Thymus (tissue), 14 donors: Measurements from ENCODE around the gene PRDM16. TPM values are rescaled to one million over a fixed set of nuclear protein-coding genes. Genes with fewer than 3 reads are reported as not detected.

ENCODE experiments used
- DNase-seq, 9 donors: peaks; one replicate each; pipeline ENCODE4 v3.0.0-alpha.2; 2013; ENCODE audit warnings: low spot score in 9 of 9, low read depth in 6 of 9, missing footprints in 1 of 9
- H3K27ac ChIP-seq, 2 donors: one replicate each; pipeline ENCODE4 v1.5.1; 2013; ENCODE audit warnings: control low read depth in 1 of 2, low read depth in 1 of 2, low read length in 1 of 2, mild to moderate bottlenecking in 1 of 2, moderate library complexity in 1 of 2
- H3K27me3 ChIP-seq, 2 donors: one replicate each; pipeline ENCODE4 v1.5.1; 2013; ENCODE audit warnings: low read length in 1 of 2; ENCODE audit not compliant: control insufficient read depth in 2 of 2, insufficient read depth in 1 of 2
- H3K36me3 ChIP-seq, 2 donors: one replicate each; pipeline ENCODE4 v1.5.1; 2013; ENCODE audit warnings: low read length in 1 of 2, mild to moderate bottlenecking in 1 of 2, moderate library complexity in 1 of 2; ENCODE audit not compliant: control insufficient read depth in 2 of 2, insufficient read depth in 2 of 2
- H3K4me1 ChIP-seq, 2 donors: one replicate each; pipeline ENCODE4 v1.5.1; 2013; ENCODE audit warnings: low read length in 2 of 2; ENCODE audit not compliant: control insufficient read depth in 2 of 2, insufficient read depth in 2 of 2
- H3K4me3 ChIP-seq, 2 donors: one replicate each; pipeline ENCODE4 v1.5.1; 2013; ENCODE audit warnings: low read length in 2 of 2, control low read depth in 1 of 2, mild to moderate bottlenecking in 1 of 2
- H3K9me3 ChIP-seq, 2 donors: one replicate each; pipeline ENCODE4 v1.5.1; 2013; ENCODE audit warnings: low read length in 1 of 2, mild to moderate bottlenecking in 1 of 2; ENCODE audit not compliant: control insufficient read depth in 2 of 2, insufficient read depth in 1 of 2
- WGBS: extraction: QIAGEN DNeasy Blood & Tissue Kit; methylation state at CpG from one replicate; pipeline ENCODE4 v1.1.7; 2013; 5-methylcytosine and 5-hydroxymethylcytosine counted together
- long read RNA-seq, 10 donors: transcript quantifications; one replicate each; lab custom pipeline, GENCODE V29; 2026
- polyA plus RNA-seq: library from polyadenylated mRNA; stranded (reverse); fragments of 200-250 nt; gene quantifications from one replicate; pipeline ENCODE4 v1.2.3, GENCODE V29; 2013
- total RNA-seq: library from RNA; stranded (reverse); fragments of 120-200 nt; gene quantifications from one replicate; pipeline ENCODE4 v1.2.4, GENCODE V29; 2013
- donor health status: healthy.

The PRDM16 gene
- total RNA-seq (0.09 TPM), polyA plus RNA-seq (0.55 TPM)
- long read RNA-seq, donor 1 = 0 reads
- long read RNA-seq, donor 2 = 0 reads
- long read RNA-seq, donor 3 = 0 reads
- long read RNA-seq, donor 4 = 0 reads
- long read RNA-seq, donor 5, partial matches to known transcripts = 0 of 1 reads
- long read RNA-seq, donor 5, other reads (novel, unspliced or antisense) = 0 of 1 reads
- long read RNA-seq, donor 6 = 0 reads
- long read RNA-seq, donor 7 = 0 reads
- long read RNA-seq, donor 8 = 0 reads
- long read RNA-seq, donor 9 = 0 reads
- long read RNA-seq, donor 10 = 0 reads

GRCh38 chr1:3068564-3069431, at the start of gene PRDM16:
PRDM16 (plus strand) TSS chr1:3069203; CDS start chr1:3069260, 57 bp downstream.
- H3K4me1 ChIP-seq = peaks cover 0 to 2% of the 10 kb centered on the region in 2 donors
- DNase-seq = peak in 2 of 9 donors; percentile 9 to 43
- H3K36me3 ChIP-seq = no peaks in the 10 kb centered on the region
- WGBS = 1% methylated on average over 106 of the region's 106 CpGs
- peaks cover 80 to 93% of the 10 kb centered on the region in 2 donors for H3K27me3 ChIP-seq
- H3K27ac ChIP-seq = no peak within 1 kb of the TSS
- H3K4me3 ChIP-seq = peak within 1 kb of the TSS in 1 of 2 donors; percentile 47
- peaks cover 0 to 2% of the 10 kb centered on the region in 2 donors for H3K9me3 ChIP-seq

DNA sequence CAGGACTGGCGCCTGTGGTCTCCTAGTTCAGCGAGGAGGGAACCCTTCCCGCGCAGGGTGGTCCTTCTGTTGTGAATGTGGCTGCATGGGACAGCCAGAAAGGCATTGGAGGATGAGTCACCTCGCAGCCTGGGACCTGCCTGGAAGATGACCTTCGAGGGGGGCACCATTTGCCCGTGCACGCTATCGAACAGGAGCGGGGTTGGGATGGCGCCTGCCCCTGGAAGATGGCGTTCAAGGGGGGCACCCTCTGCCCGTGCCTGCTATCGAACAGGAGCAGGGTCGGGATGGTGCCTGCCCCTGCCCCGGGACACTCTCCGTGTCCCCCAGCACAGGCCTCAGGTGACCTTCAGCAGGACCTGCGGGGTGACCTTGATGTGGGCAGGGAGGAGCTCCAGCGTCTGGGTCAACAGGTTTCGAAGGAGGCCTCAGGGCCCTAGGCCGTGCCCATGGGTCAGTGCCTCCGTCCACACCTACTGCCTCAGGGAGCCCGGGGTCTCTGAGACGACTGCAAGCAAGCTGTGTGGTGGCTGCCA, 49.4 kb upstream of the PRDM16 start:
- H3K27me3 ChIP-seq = peaks cover 0 to 38% of the 10 kb centered on the region in 2 donors
- no peak for DNase-seq

DNA sequence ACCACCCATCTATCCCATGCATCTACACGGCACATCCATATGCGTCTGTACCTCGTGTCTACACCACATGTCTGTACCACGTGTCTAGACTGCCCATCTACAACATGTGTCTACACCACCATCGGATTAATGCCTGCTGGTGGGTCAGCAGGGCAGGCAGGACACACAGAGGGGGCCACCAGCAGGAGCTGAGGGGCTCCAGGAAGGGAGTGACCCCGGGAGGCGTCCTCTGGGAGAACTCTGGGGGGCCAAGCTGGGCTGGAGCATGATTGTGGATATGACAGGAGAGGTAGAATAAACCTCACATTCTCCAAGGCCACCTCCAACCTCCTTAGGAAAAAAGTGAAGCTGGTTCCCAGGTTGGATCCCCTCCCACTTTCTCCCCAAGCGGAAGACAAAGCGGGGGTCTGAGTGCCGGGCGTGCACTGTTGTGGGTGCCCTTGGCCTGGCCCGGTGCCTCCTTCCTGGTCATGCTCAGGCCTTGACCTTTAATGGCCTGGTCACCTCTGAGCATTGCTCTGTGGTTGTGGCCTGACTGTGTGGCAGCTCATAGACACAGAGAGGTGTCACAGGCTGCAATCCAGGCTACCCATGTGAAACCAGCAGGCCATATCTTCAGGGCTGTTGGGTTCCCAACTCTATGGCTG, 48.6 kb upstream of the PRDM16 start:
- no peak for DNase-seq
- WGBS = 96% methylated on average over 12 of the region's 12 CpGs
- H3K27me3 ChIP-seq = peaks cover 0 to 34% of the 10 kb centered on the region in 2 donors

More for the DNA sequence above, 49.4 kb upstream of the PRDM16 start:
- H3K4me3 ChIP-seq = no peak overlapping the region
- H3K4me1 ChIP-seq = no peaks in the 10 kb centered on the region
- 96% methylated on average over 24 of the region's 24 CpGs for WGBS
- H3K27ac ChIP-seq = no peak overlapping the region
- no peaks in the 10 kb centered on the region for H3K36me3 ChIP-seq
- H3K9me3 ChIP-seq = no peaks in the 10 kb centered on the region

GRCh38 chr1:3021233-3021671, 47.8 kb upstream of the PRDM16 start, which contains the start of gene ACTRT2:
ACTRT2 (plus strand) TSS chr1:3021467; CDS start chr1:3021687, 220 bp downstream.
- H3K27ac ChIP-seq = no peak within 1 kb of the TSS
- no peaks in the 10 kb centered on the region for H3K36me3 ChIP-seq
- no peaks in the 10 kb centered on the region for H3K9me3 ChIP-seq
- H3K4me1 ChIP-seq = no peaks in the 10 kb centered on the region
- DNase-seq = no peak
- WGBS = 75% methylated on average over 8 of the region's 8 CpGs
- H3K27me3 ChIP-seq = peaks cover 0 to 26% of the 10 kb centered on the region in 2 donors
- no peak within 1 kb of the TSS for H3K4me3 ChIP-seq

More for the DNA sequence above, 48.6 kb upstream of the PRDM16 start:
- Histone ChIP-seq H3K4me3 (no peak overlapping the region), H3K36me3 (no peaks in the 10 kb centered on the region), H3K4me1 (no peaks in the 10 kb centered on the region), H3K9me3 (no peaks in the 10 kb centered on the region), H3K27ac (no peak overlapping the region)

DNA sequence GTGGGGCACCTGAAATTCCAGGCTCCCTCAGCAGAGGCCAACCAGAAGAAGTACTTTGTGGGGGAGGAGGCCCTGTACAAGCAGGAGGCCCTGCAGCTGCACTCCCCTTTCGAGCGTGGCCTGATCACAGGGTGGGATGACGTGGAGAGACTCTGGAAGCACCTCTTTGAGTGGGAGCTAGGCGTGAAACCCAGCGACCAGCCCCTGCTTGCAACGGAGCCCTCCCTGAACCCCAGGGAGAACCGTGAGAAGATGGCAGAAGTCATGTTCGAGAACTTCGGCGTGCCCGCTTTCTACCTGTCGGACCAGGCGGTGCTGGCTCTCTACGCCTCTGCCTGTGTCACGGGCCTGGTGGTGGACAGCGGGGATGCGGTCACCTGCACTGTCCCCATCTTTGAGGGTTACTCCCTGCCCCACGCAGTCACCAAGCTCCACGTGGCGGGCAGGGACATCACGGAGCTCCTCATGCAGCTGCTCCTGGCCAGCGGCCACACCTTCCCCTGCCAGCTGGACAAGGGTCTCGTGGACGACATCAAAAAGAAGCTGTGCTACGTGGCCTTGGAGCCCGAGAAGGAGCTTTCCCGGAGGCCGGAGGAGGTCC, 47.1 kb upstream of the PRDM16 start:
- no peaks in the 10 kb centered on the region for H3K4me1 ChIP-seq
- no peak overlapping the region for H3K4me3 ChIP-seq
- no peak overlapping the region for H3K27ac ChIP-seq
- peaks cover 0 to 23% of the 10 kb centered on the region in 2 donors for H3K27me3 ChIP-seq
- WGBS = 95% methylated on average over 28 of the region's 28 CpGs
- no peaks in the 10 kb centered on the region for H3K36me3 ChIP-seq
- no peak for DNase-seq
- no peaks in the 10 kb centered on the region for H3K9me3 ChIP-seq

- H3K4me1 ChIP-seq = no peaks in the 10 kb centered on the region
- no peak overlapping the region for H3K4me3 ChIP-seq
- no peak overlapping the region for H3K27ac ChIP-seq
- no peaks in the 10 kb centered on the region for H3K9me3 ChIP-seq
- H3K27me3 ChIP-seq = peaks cover under 1 to 23% of the 10 kb centered on the region in 2 donors
- DNase-seq = no peak
- WGBS = 95% methylated on average over 18 of the region's 18 CpGs
- no peaks in the 10 kb centered on the region for H3K36me3 ChIP-seq
Observed at GRCh38 chr1:3022511-3022973, 46.5 kb upstream of the PRDM16 start.

GRCh38 chr1:3022976-3023375, 46.0 kb upstream of the PRDM16 start:
- DNase-seq = no peak
- Histone ChIP-seq H3K4me3 (no peak overlapping the region), H3K36me3 (no peaks in the 10 kb centered on the region), H3K9me3 (no peaks in the 10 kb centered on the region), H3K27ac (no peak overlapping the region), H3K4me1 (no peaks in the 10 kb centered on the region), H3K27me3 (peaks cover 4 to 24% of the 10 kb centered on the region in 2 donors)
- 88% methylated on average over 14 of the region's 14 CpGs for WGBS

DNA sequence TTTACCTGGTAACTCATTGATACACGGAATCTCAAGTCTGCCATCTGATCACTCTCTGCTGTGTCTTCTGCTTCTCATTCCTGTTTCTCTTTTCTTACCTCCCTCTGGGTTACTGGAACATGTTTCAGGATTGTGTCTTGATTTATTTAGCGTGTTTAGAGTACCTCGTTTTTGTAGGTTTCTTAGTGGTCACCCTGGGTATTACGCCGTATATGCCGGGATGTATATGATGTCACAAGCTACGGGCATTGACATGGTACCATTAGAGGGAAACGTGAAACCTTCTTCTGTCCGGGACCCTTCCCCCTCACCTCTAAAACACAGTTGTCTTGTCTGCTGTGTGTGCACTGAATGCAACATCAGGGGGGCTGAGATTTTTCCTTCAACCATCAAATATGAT, 45.0 kb upstream of the PRDM16 start:
- Histone ChIP-seq H3K27ac (no peak overlapping the region), H3K9me3 (no peaks in the 10 kb centered on the region)

More for the DNA sequence above, 45.0 kb upstream of the PRDM16 start:
- 89% methylated on average over 9 of the region's 9 CpGs for WGBS
- no peaks in the 10 kb centered on the region for H3K36me3 ChIP-seq
- H3K4me1 ChIP-seq = peaks cover 0 to 7% of the 10 kb centered on the region in 2 donors
- H3K27me3 ChIP-seq = peaks cover 6 to 32% of the 10 kb centered on the region in 2 donors
- no peak for DNase-seq
- no peak overlapping the region for H3K4me3 ChIP-seq
